Measurements from ENCODE around the gene DYRK1A. TPM values are rescaled to one million over a fixed set of nuclear protein-coding genes. Genes with fewer than 3 reads are reported as not detected.

The DYRK1A gene
- total RNA-seq, result 40.1 and 57.6 TPM in 2 replicates

DNA sequence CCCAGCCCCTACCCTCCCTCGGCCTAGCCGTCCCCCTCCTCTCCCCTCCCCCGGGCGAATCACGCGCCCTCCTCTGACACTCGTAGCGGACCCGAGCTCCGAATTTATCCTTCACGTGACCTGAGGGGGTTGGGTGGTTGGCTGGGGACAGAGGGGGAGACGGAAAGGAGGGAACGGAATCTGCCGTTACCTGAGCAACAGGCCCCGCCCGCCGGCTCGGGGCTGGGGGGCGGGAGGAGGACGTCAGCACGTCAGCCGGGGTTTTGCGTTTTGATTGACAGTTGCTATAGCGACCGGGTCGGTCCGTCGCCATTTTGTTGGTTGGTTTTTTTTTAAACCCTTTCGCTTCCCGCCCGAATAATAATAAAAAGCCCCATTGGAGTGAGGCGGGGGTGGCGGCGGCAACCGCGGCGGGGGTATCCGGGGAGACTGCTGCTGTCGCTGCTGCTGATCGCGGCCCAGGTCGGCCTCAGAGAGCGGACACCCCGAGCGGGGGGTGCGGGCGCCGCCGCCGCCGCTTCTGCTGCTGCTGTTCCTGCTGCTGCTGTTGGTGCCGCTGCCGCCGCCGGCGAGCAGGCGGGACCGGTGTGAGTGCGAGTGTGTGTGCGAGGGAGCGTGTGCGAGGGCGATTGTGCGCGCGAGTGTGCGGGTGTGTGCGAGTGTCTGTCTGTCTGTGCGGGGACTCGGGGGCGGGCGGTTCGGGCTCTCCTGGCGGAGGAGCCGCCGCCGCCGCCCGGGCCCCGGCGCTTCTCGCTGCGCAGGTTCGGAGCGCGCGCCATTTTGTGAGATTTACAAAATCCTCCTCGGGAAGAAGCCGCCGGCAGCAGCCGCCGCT is at the start of gene DYRK1A:
TSS of gene DYRK1A (plus strand) at position 292 of the 835 bp plus-strand sequence. CDS start 53,602 bp downstream, outside the sequence.

Other genes starting within 250 kb of the DYRK1A start
- gene VPS26C, start 99.4 kb upstream of the DYRK1A start, total RNA-seq, result 57.9 and 73.5 TPM in 2 replicates

All from smooth muscle cell of bladder (primary cell).